Measurements from ENCODE around the gene PPP2R3A.
A peak's percentile ranks its signal among the peaks of the same experiment; 100 is the strongest.

PPP2R3A gene

GRCh38 chr3:136069933-136070332 lies 104.4 kb downstream of the PPP2R3A start:
- no peak for TF ChIP-seq CTCF (IDR thresholded peaks at IDR 0.05; ENCODE audit: unreplicated experiment in 3 of 3)
- no peaks in the 10 kb centered on the region for H3K27me3 Mint-ChIP-seq (ENCODE audit: low read depth)
- peaks cover 25% of the 10 kb centered on the region for H3K36me3 Mint-ChIP-seq (ENCODE audit: low read depth)

GRCh38 chr3:136070334-136070733 lies 104.8 kb downstream of the PPP2R3A start:
- H3K27me3 Mint-ChIP-seq (ENCODE audit: low read depth): no peaks in the 10 kb centered on the region
- no peaks in the 10 kb centered on the region for H3K9me3 Mint-ChIP-seq
- peaks cover 10% of the 10 kb centered on the region for H3K4me1 Mint-ChIP-seq
- no peak overlapping the region for H3K27ac Mint-ChIP-seq
- peaks cover 25% of the 10 kb centered on the region for H3K36me3 Mint-ChIP-seq (ENCODE audit: low read depth)
- no peak for TF ChIP-seq CTCF (IDR thresholded peaks at IDR 0.05; ENCODE audit: unreplicated experiment in 3 of 3)
- H3K4me3 Mint-ChIP-seq: no peak overlapping the region

More at GRCh38 chr3:136069933-136070332, 104.4 kb downstream of the PPP2R3A start:
- H3K27ac Mint-ChIP-seq: no peak overlapping the region
- peaks cover 10% of the 10 kb centered on the region for H3K4me1 Mint-ChIP-seq
- H3K4me3 Mint-ChIP-seq: no peak overlapping the region
- H3K9me3 Mint-ChIP-seq: no peaks in the 10 kb centered on the region

GRCh38 chr3:136070953-136071949 lies 105.7 kb downstream of the PPP2R3A start:
- no peaks in the 10 kb centered on the region for H3K27me3 Mint-ChIP-seq (ENCODE audit: low read depth)
- H3K36me3 Mint-ChIP-seq (ENCODE audit: low read depth): peaks cover 19% of the 10 kb centered on the region
- peak overlapping the region; percentile 79 to 88 (median 85) for H3K27ac Mint-ChIP-seq
- peaks cover 10% of the 10 kb centered on the region for H3K4me1 Mint-ChIP-seq
- H3K4me3 Mint-ChIP-seq: no peak overlapping the region
- no peaks in the 10 kb centered on the region for H3K9me3 Mint-ChIP-seq
- peak in 1 of 3 experiments; percentile 19 for TF ChIP-seq CTCF (IDR thresholded peaks at IDR 0.05; ENCODE audit: unreplicated experiment in 3 of 3)

- no peak overlapping the region for H3K4me3 Mint-ChIP-seq
- H3K36me3 Mint-ChIP-seq (ENCODE audit: low read depth): peaks cover 9% of the 10 kb centered on the region
- H3K27ac Mint-ChIP-seq: no peak overlapping the region
- H3K9me3 Mint-ChIP-seq: no peaks in the 10 kb centered on the region
- peaks cover 10% of the 10 kb centered on the region for H3K4me1 Mint-ChIP-seq
- no peaks in the 10 kb centered on the region for H3K27me3 Mint-ChIP-seq (ENCODE audit: low read depth)
- no peak for TF ChIP-seq CTCF (IDR thresholded peaks at IDR 0.05; ENCODE audit: unreplicated experiment in 3 of 3)
Observed at GRCh38 chr3:136074546-136075170, 109.1 kb downstream of the PPP2R3A start.

GRCh38 chr3:136075218-136075808 lies 109.8 kb downstream of the PPP2R3A start:
- Mint-ChIP-seq H3K36me3 (ENCODE audit: low read depth) (peaks cover 16% of the 10 kb centered on the region), H3K9me3 (no peaks in the 10 kb centered on the region), H3K4me3 (no peak overlapping the region), H3K27me3 (ENCODE audit: low read depth) (no peaks in the 10 kb centered on the region), H3K27ac (peak overlapping the region in 1 of 3 experiments; percentile 65), H3K4me1 (peaks cover 10% of the 10 kb centered on the region)
- peak; percentile 90 to 96 (median 90) for TF ChIP-seq CTCF (IDR thresholded peaks at IDR 0.05; ENCODE audit: unreplicated experiment in 3 of 3)
